Stimulated activated CD8-positive, alpha-beta memory T cell treated with anti-CD3 and anti-CD28 coated beads, Interleukin-2, amount 100 ng/mL, for 1 hour (primary cell): Measurements from ENCODE around the gene ARHGAP27.
A peak's percentile ranks its signal among the peaks of the same experiment; 100 is the strongest.

Source experiments
- DNase-seq, 2 donors: peaks; one replicate each; pipeline ENCODE4 v3.0.0-alpha.2; 2020; ENCODE audit warnings: low read depth in 2 of 2

Gene ARHGAP27

DNA sequence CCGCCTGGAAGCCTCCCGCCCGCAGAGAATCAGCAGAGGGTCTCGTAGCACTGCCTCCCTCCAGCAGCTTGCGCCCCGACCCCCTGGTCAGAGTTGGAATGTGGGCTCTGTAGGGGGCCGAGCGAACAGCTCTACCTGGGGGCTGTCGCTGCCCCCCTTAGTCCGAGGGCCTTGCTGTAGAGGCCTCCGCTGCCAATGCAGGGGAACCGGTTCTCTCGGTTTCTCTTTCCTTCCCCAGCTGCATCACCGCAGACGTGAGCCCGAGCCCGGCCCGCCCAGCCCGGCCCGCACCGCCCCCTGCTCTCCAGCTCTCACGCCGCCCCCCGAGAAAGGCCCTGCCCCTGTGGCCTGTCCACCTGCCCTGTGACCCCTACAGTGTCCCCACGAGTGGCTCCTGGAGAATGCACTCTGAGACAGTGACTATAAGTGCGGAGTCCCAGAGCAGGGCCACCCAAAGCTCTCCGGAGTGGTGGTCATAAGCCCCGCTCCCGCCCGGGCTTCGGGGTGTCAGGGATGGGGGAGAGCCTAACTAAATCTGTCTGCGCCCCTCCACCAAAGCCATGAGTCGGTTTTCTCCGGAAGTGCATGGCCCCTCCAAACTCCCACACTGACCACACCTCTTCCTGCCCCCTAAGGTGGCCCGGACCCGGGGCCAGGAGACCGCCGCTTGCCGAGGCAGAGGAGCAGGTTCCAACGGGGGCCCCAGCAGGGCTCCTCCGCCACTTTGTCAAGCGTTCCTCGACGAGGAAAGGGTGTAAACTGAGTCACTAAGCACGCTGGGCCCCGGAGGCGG lies 1.7 kb downstream of the ARHGAP27 start:
- no peak for DNase-seq

DNA sequence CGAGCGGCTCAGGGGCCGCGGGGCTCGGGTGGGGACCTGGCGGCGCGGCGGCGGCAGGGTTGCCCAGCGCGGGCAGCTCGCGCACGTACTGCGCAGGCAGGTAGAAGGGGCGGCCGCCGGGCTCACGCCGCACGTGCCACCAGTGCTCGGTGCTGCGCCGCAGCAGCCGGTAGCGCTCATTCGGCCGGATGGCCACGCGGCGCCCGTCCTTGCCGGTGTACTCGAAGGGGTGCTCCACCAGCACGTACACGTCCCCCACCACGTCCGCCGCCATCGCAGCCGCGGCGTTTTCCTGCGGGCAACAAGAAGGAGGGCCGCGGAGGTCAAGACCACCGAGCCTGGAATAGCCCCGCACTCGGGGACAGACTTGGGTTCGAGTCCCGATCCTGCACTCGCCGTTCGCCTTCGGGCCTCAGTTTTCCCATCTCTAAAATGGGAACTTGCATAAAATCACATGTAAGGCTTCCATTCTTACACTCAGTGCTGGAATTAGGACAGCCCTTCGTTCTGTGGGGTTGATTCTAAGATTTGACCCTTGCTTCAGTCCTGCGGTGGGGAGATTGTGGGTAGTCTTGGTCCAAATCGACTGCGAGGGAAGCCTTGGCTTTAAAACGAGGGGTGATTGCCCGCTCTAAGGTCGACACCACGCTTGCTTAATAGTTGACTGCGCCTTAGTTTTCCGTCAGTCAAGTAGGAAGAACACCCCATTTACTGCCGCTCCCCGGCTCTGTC lies 2.5 kb downstream of the ARHGAP27 start:
- no peak for DNase-seq

DNA sequence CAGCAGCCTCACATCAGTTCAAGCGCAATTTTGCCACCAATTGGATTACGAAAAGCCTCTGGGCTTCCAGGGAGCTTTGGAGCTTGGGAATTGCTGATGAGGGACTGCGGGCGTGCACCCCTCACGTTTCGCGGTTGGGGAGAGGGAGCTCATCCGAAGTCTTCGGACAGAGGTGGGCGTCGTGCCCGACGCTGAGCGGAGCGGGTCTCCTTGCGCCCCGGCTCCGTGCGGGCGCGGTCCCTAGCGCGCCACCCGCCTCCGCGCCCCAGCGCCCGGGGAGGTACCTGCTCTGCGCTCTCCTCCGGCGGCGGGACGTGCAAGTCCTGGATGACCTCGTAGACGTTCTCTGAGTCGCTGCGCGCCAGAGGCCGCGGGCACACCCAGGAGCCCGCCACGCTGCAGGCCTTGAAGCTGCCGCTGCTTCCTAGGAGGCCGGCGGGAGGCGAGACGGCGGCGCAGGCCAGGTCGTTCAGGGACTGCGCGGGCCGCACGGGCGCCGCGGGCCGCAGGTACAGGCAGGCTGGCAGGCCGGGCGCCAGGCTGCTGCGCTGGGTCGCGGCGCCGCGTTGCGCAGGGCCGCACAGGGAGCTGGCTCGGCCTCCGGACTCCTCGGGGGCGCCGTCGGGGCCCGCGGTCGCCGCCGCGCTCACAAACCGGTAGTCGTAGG lies 3.2 kb downstream of the ARHGAP27 start:
- no peak for DNase-seq

DNA sequence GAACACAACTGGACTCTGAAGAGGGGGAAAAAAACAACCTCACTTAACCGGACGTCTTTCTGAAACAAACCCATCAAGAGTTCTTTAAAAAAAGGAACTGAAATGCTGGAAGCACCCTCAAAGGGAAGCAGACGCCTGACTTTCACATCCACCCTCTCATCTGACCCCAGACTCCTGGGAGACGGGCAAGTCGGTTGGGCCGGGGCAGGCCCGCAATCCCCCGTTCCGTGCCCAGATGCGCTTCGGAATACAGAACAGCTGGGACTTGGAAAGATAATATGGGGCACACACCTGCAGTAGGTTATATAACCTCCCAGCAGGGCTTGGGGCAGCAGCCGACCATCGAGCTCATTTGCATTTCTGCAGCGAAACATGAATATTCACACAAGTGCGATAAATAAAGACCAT lies 3.7 kb downstream of the ARHGAP27 start:
- no peak for DNase-seq

DNA sequence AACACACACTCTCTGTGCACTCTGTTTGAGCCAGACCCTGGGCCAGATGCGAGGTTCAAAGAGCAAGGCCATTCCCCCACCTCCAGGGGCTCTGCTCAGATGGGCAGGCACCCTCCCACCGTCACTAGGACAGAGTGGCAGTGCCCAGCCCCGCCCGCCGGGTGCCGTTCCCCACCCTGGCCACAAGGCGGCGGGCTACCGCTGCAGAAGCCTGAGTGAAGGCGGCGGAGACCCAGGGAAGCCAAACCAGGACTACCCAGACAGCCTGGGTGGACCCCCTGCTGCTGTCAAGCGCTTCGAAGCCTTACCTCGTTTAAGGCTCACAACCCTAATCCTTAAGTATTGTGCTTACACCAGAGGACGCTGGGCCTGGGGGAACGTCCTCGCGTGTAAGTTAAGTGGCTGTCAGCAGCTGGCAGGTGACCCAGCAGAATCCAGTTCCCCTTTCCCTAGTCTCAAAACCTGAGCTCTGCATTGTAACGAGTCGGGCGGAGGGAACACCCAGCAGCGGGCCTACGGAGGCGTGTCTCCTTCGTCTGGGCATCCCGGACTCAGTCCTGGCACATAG lies 4.5 kb downstream of the ARHGAP27 start:
- peak; percentile 63 to 67 for DNase-seq

DNA sequence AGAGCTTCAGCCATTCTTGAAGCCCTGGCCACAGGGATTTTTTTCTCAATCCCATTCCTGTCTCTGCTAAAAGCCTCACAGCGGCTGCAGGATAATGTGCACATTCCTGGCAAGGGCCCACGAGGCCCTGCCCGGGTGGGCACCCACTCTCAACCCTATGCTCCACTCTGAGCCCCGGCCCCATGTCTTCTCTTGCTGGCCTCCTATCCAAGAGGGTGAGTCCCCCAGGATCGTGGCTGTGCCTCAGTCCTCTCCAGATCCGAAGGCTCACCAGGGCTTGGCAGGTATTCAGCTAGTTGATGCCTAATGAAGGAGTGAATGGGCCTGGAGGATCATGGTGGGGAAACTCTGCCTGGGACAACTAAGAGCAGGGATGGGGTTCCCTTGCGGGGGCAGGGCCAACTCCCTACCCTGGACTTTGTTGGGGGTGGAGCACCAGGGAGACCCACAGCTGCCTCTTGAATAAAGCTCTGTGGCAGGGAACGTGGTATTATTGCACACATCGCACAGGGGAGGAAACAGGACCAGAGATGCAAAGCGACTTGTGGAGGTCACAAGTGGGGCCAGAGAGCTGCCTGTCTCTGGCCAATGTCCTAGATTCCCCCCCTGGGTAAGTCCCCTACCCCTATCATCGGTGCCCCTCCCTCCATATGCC lies 5.4 kb downstream of the ARHGAP27 start:
- DNase-seq: no peak

DNA sequence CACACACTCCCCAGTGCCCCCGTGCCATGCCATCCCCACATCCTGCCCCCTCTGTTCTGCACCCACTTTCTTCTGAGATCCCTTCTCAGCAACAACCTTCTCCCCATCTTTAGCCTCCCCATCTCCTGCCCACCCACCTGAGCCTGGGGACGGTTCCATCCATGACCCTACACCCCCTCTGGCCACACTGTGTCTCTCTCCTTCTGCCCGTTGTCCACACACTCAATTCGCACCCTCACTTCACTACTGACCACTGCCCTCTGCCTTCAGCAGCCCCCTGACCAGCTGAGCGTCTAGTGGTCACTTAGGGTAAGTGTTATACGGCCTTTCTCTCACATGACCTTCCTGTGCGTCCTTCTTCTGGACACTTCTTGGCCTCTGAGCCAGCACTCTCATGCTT lies 6.1 kb downstream of the ARHGAP27 start:
- DNase-seq: no peak

DNA sequence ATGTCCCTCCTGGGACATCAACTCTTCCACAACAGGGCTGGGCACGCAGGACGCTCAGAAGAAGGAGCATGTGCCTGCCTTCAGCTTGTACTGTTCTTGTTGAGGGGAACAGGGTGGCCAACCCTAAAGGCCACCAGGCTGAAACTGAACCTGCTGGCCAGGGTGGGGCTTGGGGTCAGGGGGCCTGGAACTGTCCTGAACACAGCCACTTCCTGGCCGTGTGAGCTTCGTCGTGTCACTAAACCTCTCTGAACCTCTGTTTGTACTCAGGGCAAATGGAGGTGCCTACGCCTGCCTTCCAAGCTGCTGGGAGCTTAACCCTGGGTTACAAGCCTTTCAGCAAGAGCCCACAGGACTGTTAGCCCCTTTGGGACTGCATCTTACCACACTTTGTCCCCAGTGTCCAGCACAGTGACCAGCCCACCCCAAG lies 6.7 kb downstream of the ARHGAP27 start:
- DNase-seq: no peak

DNA sequence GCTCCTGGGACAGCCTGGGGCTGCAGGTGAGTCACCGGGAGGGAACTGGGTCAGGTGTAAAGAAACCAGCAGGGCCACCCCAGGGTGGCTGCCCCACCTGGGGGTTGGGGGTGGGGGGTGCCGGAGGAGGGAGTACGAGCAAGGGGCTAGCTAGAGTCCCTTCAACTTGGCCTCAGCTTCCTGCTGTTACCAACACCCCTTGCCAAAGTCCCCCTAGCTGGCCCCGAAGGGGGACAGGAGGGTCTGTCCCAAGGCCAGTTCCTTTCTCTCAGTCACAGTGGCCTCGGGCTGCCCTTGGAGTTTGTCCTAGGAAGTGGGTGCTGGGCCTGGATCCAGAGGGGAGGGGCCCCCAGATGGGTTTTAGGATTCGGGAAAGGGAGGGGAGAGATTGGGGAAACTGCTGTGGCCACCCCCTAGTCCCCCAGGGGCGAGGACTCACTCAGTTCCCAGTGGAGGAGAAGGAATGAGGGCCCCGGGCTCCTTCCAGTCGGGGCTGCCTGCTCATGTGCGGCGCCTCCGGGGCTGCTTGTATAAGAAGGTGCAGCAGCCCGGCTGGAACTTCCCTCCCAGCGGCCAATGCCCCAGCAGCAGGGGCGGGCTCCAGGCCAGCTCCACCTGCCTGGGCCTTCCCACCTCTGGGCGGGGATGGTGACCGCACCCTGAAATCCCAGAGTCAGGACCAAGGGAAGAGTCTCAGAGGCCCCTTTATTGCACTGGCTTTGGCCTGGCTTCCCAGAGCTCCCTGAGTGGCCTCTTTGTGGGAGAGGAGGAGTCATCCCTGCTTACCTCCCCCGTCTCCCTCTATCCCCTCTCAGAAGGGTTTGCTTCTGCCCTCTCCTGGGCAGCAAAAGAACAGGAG lies 7.3 kb downstream of the ARHGAP27 start:
- no peak for DNase-seq

DNA sequence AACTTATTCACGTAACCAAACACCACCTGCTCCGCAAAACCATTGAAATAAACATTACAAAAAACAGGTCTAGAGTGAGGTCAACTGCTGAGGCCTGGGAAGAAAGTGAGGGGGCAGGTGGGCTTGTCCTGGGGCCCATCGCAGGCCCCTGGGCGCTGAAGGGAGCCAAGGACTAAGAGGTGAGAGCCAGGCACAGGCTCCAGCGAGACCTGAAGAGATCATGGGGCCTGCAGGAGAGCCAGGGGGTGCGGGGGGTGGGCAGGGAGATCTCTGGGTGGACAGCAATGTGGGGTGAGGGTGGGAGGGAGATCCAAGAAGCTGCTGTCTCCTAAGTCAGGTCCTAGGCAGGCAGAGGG lies 7.9 kb downstream of the ARHGAP27 start:
- no peak for DNase-seq

DNA sequence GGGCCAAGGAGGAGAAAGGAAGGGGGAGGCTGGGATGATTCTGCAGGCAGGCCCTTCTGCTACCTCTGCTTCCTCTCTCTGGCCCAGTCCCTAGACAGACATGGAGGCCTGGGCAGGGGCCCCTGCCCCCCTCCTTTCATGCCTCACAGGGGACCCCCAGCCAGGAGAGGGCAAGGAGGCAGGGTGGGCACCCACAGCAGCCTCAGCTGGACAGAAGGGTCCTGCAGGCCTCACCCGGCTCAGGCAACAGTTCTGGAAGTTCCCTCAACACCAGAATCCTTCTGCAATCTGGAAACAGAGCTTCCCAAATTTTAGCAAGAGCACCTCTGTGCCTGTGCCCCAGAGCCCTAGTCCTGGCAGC lies 8.7 kb downstream of the ARHGAP27 start:
- DNase-seq: no peak

DNA sequence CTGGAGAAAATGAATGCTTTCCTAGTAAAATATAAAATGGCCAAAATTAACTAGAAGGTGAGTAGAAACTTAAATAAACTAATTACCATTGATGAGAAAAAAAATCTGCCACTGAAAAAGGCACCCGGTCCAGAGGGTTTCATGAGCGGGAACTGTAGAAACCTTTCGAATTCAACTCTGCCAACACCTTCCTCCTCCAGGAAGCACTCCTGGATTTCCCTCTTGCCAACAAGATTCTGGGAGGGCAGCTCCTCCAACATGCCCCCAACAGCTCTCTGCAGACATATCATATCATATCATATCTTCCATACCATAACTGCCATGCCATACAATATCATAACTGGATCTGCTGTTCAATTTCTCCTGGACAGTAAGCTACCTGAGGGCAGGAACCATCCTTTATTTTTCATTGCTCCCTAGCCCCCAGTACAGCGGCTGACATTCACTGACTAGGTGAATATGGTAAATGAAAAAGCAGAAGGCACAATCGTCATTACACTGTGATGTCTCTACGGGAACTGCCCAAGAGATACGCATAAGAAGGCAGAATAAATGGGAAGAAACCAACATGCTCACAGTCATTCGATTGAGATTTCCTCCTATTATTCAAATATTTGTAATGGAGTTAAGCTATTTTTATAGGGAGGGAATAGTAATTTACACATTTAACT lies 9.2 kb downstream of the ARHGAP27 start:
- DNase-seq: no peak

DNA sequence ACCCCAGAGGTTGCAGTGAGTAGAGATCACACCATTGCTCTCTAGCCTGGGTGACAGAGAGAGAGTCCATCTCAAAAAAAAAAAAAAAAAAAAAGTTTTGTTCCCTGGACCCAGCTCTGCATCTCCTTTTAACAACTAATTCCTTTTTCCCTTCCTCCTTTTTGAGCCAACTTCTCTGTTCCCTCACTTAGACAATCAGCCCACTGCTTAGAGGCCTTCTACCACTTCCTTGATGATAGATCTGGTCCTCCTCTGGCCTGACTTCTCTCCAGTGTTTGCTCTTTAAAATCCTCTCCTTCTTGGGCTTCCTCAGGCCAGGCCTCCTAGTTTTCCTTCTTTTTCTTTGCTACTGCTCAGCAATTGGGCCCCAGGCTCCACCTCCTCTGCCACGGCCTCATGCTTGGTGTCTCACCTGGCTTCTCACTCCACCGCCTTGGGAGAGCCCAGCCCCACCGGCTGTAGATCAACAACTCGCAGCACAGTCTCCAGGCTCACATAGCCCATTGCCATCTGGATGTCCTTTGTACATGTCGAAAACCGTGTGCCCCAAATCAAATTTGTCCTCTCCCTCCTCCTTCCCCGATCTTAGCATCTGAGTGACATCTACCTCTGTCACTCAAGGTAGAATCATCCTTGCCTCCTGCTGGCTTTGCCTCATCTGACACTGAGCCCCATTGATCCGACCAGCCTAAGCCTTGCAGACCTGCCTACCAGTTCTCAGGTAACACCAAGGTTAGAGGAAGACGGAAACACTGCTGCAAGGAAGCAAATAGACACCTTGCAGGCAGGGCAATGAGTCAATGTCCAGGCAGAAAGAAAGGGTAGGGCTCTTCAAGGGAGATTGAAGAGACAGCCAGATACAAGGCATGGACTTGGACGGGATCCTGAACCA lies 17.4 kb downstream of the ARHGAP27 start:
- no peak for DNase-seq

DNA sequence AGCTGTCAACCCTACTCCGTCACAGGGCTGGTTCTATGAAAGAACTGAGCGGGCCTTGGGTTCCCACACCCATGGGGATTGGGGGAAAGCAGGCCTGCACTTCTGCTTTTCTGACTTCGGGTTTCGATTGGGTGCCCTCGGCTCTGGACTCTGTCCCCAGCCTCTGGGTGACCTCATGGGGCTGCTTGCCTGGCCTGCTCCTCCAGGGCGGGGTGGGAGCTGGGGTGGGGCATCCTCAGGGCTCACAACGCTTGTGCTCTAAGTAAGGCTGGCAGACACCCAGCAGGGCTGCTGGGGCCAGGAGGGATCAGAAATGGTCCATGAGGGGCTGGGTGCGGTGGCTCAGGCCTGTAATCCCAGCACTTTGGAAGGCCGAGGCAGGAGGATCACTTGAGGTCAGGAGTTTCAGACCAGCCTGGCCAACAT lies 19.2 kb downstream of the ARHGAP27 start:
- no peak for DNase-seq

DNA sequence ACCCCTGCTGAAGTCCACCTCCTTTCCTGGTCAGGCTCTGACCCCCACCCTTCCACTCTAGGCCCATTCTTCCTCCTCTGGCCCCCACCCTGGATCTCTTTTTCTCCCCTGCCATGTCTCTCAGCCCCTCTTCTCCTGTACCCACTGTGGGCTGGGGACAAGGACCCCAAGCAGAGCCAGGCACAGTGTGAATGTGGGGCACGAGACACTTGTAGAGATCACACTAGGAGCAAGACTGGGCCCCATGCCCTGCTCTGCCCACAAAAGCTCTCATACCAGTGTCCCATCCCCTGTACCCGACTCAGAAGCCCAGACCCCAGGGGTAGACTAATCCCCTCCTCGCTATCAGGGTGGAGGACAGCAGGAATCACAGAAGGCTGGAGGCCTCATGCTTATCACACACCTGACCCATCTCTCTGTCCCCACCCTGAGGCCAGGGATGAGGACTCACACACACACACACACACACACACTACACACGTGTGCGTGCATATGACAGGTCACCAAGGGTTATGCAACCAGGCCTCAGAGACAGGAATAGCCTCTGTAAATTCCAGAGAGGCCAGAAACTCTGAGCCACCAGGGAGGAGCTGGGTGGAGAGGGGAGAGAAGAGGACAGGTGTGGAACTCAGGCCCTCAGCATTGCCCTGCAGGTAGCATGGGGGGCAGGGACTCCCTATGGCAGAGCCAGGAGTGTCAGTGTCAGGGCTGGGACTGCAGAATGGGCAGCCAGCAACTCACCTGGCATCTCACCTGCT lies 21.1 kb downstream of the ARHGAP27 start:
- DNase-seq: no peak

DNA sequence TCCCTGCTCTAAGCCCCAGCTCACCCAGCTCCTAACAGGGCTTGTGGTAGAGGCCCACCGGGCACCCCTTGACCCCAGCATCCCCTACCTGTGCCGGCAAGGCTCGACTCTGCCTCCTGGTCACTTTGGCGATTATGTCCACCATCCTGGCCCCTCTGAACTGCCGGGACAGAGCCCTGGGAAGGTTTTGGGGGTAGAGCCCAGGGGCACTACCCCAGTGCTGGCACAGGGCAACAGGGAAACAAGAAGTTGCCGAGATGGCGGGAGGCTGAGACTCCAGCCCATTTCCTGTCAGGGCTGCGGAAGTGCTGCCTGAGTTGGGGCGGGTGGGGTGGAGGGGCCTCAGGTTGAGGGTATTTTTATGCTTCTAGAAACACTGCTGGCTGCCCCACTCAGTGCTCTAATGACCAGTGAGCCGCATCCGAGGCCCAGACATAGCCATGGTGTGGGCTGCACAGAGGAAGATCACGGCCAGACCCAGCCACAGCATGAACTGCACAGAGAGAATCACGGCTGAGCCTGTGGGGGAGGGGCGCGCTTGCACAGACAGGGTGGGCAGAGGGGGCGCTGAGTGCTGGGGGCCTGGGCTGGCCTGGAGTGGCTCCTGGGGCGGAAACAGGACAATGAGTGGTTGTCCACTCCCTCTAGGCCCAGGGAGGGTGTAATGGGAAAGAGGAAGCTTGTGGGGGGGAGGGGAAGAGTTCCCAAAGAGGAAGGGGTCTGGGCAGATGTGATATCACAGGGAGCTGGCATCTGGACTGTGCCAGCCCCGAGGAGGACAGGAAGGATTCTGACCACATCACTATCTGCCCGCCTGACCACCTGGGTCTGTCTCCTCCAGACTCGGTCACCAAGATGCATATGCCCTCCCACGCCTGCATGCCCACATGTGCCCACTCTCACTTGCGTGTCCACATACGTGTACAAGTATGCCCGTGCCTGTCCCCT lies 22.3 kb downstream of the ARHGAP27 start:
- DNase-seq: peak; percentile 34 to 38

DNA sequence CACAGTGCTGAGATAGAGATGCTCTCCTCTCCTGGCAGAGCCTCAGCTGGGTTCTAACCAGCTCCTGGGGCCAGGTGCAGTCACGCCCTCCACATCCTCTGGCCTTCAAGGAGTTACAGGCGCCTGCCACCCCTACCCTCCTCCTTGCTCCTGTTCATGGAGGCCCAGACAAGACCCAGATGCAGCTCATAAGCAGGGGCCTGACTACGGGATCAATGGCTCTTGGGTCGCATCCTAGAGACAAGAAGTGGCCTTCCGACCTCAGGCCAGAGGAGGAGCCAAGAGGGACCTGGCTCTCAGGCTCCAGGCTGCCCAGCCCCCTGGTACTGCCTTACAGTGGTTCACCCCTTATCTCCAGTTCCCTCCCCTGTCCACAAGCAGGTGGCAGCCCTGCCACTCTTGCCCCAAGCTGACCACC lies 23.0 kb downstream of the ARHGAP27 start:
- no peak for DNase-seq
